HCT116 (cell line): ENCODE measurements around the gene FRY. TPM values are rescaled to one million over a fixed set of nuclear protein-coding genes. Genes with fewer than 3 reads are reported as not detected.

ENCODE experiments used
- ATAC-seq: fragments of 200-7000 bp; cut with Tn5 transposase; 2 replicates; pipeline ENCODE4 v1.9.1; 2020; ENCODE audit warnings: mild to moderate bottlenecking, moderate library complexity
- BruUV-seq: library from RNA; stranded (reverse); fragments of 400-500 nt; replicated peaks from 2 replicates; lab custom pipeline; 2021; lab: Mats Ljungman, UMichigan
- CTCF ChIA-PET: fragments of 300-600 bp; sonication (Branson Sonifier 250); formaldehyde crosslinking; loops from one replicate; lab custom pipeline; 2021; ENCODE audit warnings: antibody characterized with exemption; lab: Charles Lee
- POLR2A ChIA-PET: fragments of 300-600, 350-600 bp; sonication (Branson Sonifier 250); formaldehyde crosslinking; loops from one replicate; lab custom pipeline; 2021; ENCODE audit warnings: antibody characterized with exemption; lab: Charles Lee
- RAD21 ChIA-PET, 2 experiments: fragments of 300-600 bp; sonication (Branson Sonifier 250); formaldehyde crosslinking; loops; one replicate each; lab custom pipeline; 2023; ENCODE audit warnings: low total read pairs in 2 of 2; ENCODE audit not compliant: uncharacterized antibody in 2 of 2, unreplicated experiment in 2 of 2, low non-redundant PET in 1 of 2; lab: Charles Lee
- DNase-seq: peaks from one replicate; pipeline ENCODE4 v3.0.0-alpha.2; 2010; ENCODE audit warnings: low read depth, low spot score
- H2AFZ ChIP-seq: fragments of 200-600 bp; shearing (Covaris generic), sonication (generic); 2 replicates; pipeline ENCODE4 v1.6.1; 2017; ENCODE audit warnings: low read depth, mixed run types, mixed read lengths, antibody characterized with exemption, low read length; ENCODE audit not compliant: poor library complexity, severe bottlenecking
- H3K27ac ChIP-seq: 2 replicates; pipeline ENCODE4 v1.5.1; 2012; ENCODE audit warnings: low read depth, low read length
- H3K27me3 ChIP-seq: fragments of 200-600 bp; sonication (generic); 2 replicates; pipeline ENCODE4 v1.6.1; 2016; ENCODE audit warnings: mixed run types, low read length, mixed read lengths; ENCODE audit not compliant: insufficient read depth
- H3K36me3 ChIP-seq, 2 experiments: fragments of 200-500 bp in 1 of 2; fragments of 200-600 bp in 1 of 2; sonication (Bioruptor generic) in 1 of 2; sonication (generic) in 1 of 2; 2 replicates each; pipeline versions ENCODE4 v1.5.1 to v1.6.1; 2014 to 2016; ENCODE audit warnings: low read length in 2 of 2, inconsistent platforms in 1 of 2, mixed read lengths in 1 of 2, mixed run types in 1 of 2; ENCODE audit not compliant: insufficient read depth in 2 of 2, control insufficient read depth in 1 of 2
- H3K4me1 ChIP-seq, 2 experiments: fragments of 200-600 bp in 1 of 2; sonication (generic) in 1 of 2; 2 replicates each; pipeline versions ENCODE4 v1.5.1 to v1.6.1; 2012 to 2017; ENCODE audit warnings: low read length in 2 of 2, inconsistent platforms in 1 of 2, mild to moderate bottlenecking in 1 of 2, mixed read lengths in 1 of 2, mixed run types in 1 of 2, moderate library complexity in 1 of 2; ENCODE audit not compliant: insufficient read depth in 2 of 2, control insufficient read depth in 1 of 2
- H3K4me2 ChIP-seq: fragments of 200-600 bp; sonication (generic); 2 replicates; pipeline ENCODE4 v1.6.1; 2017; ENCODE audit warnings: mixed run types, low read length, mixed read lengths
- H3K4me3 ChIP-seq, 2 experiments: fragments of 200-600 bp in 1 of 2; sonication (generic) in 1 of 2; replicated peaks in 1 of 2; 2 replicates each; pipeline ENCODE4 v1.5.1; 2011 to 2016; ENCODE audit warnings: low read length in 2 of 2, control low read depth in 1 of 2, low read depth in 1 of 2, mild to moderate bottlenecking in 1 of 2, mixed read lengths in 1 of 2, mixed run types in 1 of 2
- H3K79me2 ChIP-seq: fragments of 200-600 bp; sonication (generic); 2 replicates; pipeline ENCODE4 v1.6.1; 2017; ENCODE audit warnings: mild to moderate bottlenecking, mixed run types, low read length, moderate library complexity, mixed read lengths; ENCODE audit not compliant: insufficient read depth
- H3K9ac ChIP-seq: fragments of 200-600 bp; sonication (generic); 2 replicates; pipeline ENCODE4 v1.6.1; 2016; ENCODE audit warnings: low read length, mixed read lengths
- H3K9me2 ChIP-seq: fragments of 200-600 bp; sonication (generic), shearing (Covaris generic); 2 replicates; pipeline ENCODE4 v1.6.1; 2017; ENCODE audit warnings: mixed run types, mild to moderate bottlenecking, moderate library complexity; ENCODE audit not compliant: insufficient read depth
- H3K9me3 ChIP-seq, 2 experiments: fragments of 200-500 bp in 1 of 2; fragments of 200-600 bp in 1 of 2; sonication (Bioruptor generic) in 1 of 2; sonication (generic) in 1 of 2; 2 replicates each; pipeline ENCODE4 v1.6.1; 2014 to 2017; ENCODE audit warnings: low read length in 2 of 2, mixed read lengths in 2 of 2, inconsistent platforms in 1 of 2, low read depth in 1 of 2, mild to moderate bottlenecking in 1 of 2, mixed run types in 1 of 2, moderate library complexity in 1 of 2; ENCODE audit not compliant: control insufficient read depth in 1 of 2, insufficient read depth in 1 of 2
- H4K20me1 ChIP-seq: fragments of 200-600 bp; sonication (generic), shearing (Covaris generic); 2 replicates; pipeline ENCODE4 v1.6.1; 2017; ENCODE audit warnings: mixed run types, mild to moderate bottlenecking, moderate library complexity; ENCODE audit not compliant: insufficient read depth
- CBX3 ChIP-seq: IDR thresholded peaks from 2 replicates; pipeline ENCODE4 v1.6.1; 2012; ENCODE audit warnings: low read depth
- ELF1 ChIP-seq: IDR thresholded peaks from 2 replicates; pipeline ENCODE4 v1.6.1; 2012; ENCODE audit warnings: low read depth, borderline replicate concordance
- EZH2 ChIP-seq: fragments of 200-600 bp; sonication (generic); IDR thresholded peaks from 2 replicates; pipeline ENCODE4 v1.6.1; 2017; ENCODE audit warnings: antibody characterized with exemption, mixed run types
- EZH2phosphoT487 ChIP-seq: fragments of 200-600 bp; IDR thresholded peaks from 2 replicates; pipeline ENCODE4 v1.6.1; 2018; ENCODE audit warnings: antibody characterized with exemption, borderline replicate concordance
- FOSL1 ChIP-seq: IDR thresholded peaks from 2 replicates; pipeline ENCODE4 v1.6.1; 2012; ENCODE audit warnings: low read depth
- POLR2A ChIP-seq: IDR thresholded peaks from 2 replicates; pipeline ENCODE4 v1.7.0; 2011; ENCODE audit warnings: borderline replicate concordance; ENCODE audit not compliant: insufficient read depth, insufficient read length; ENCODE audit errors: extremely low read depth
- POLR2AphosphoS5 ChIP-seq: IDR thresholded peaks from 2 replicates; pipeline ENCODE4 v1.6.1; 2011; ENCODE audit warnings: mild to moderate bottlenecking, low read depth, low read length, moderate library complexity
- RAD21 ChIP-seq: IDR thresholded peaks from 2 replicates; pipeline ENCODE4 v1.6.1; 2012; ENCODE audit warnings: low read depth, mild to moderate bottlenecking
- SRF ChIP-seq: IDR thresholded peaks from 2 replicates; pipeline ENCODE4 v1.6.1; 2012; ENCODE audit warnings: low read depth
- TCF7L2 ChIP-seq: IDR thresholded peaks from 2 replicates; pipeline ENCODE4 v1.7.0; 2011; ENCODE audit warnings: borderline replicate concordance, inconsistent platforms; ENCODE audit not compliant: insufficient read depth, insufficient read length; ENCODE audit errors: extremely low read depth
- YY1 ChIP-seq: IDR thresholded peaks from 2 replicates; pipeline ENCODE4 v1.6.1; 2011; ENCODE audit warnings: low read length, low read depth, moderate library complexity, mild to moderate bottlenecking; ENCODE audit not compliant: insufficient replicate concordance; ENCODE audit errors: extremely low read depth
- ZFX ChIP-seq: fragments of 450-650 bp; IDR thresholded peaks from 2 replicates; pipeline ENCODE4 v1.6.1; 2017
- ZNF274 ChIP-seq: fragments of 200-500 bp; sonication (Bioruptor generic); IDR thresholded peaks from 2 replicates; pipeline ENCODE4 v1.6.1; 2014; ENCODE audit warnings: mild to moderate bottlenecking, low read depth, low read length, inconsistent platforms
- intact Hi-C: fragments of 100-400 bp; cut with micrococcal nuclease; formaldehyde crosslinking; loops from 2 replicates; pipeline ENCODE4 v1.10.0; 2022
- total RNA-seq: library from RNA; stranded (reverse); gene quantifications from one replicate; pipeline ENCODE4 v1.2.1, GENCODE V29; 2021; ENCODE audit not compliant: unreplicated experiment
- TF ChIP-seq, protein P1 (sequence below), 3 experiments: fragments of 200-600 bp in 1 of 3; sonication (generic) in 1 of 3; IDR thresholded peaks in 2 of 3; conservative IDR thresholded peaks in 1 of 3; 2 replicates each; pipeline ENCODE4 v1.5.1; 2012 to 2017; ENCODE audit warnings: low read depth in 2 of 3, low read length in 2 of 3, antibody characterized with exemption in 1 of 3, borderline replicate concordance in 1 of 3, control low read depth in 1 of 3, mild to moderate bottlenecking in 1 of 3, mixed read lengths in 1 of 3, mixed run types in 1 of 3, moderate library complexity in 1 of 3; ENCODE audit not compliant: insufficient read depth in 1 of 3
- TF ChIP-seq, protein P2 (sequence below): IDR thresholded peaks from 2 replicates; pipeline ENCODE4 v1.6.1; 2012; ENCODE audit warnings: low read depth
- TF ChIP-seq, protein P3 (sequence below): IDR thresholded peaks from 2 replicates; pipeline ENCODE4 v1.6.1; 2012

Gene FRY
- total RNA-seq, 1 experiment from 2014 or later, result 1.4 TPM

DNA sequence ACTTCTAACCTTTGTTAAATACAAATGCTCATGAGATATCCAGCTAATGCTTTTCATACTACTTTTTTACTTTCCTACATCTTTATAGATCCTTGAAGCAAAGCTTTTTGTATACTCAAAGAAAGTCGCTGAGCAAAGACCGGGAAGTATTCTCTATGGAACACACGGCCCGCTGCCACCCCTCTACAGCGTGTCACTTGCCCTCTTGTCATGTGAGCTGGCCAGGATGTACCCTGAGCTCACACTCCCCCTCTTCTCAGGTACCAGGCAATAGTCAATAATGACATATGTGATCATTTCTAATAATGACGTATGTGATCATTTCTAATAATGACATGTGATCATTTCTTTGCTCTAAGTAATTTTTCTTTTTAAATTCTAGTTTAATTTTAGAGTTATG, 170.7 kb downstream of the FRY start:
- no peak overlapping the region for H2AFZ ChIP-seq
- H3K9ac ChIP-seq, result no peak overlapping the region
- no peaks in the 10 kb centered on the region for H3K27me3 ChIP-seq
- ChIA-PET RAD21 (no interaction called here), CTCF (no interaction called here), POLR2A (no interaction called here)
- ATAC-seq, result no peak
- H3K9me2 ChIP-seq, result no peaks in the 10 kb centered on the region
- no peak for DNase-seq
- intact Hi-C loops, result no loop called here
- no TSS peak for BruUV-seq
- no peaks in the 10 kb centered on the region for H3K4me1 ChIP-seq
- H3K79me2 ChIP-seq, result no peaks in the 10 kb centered on the region
- no peaks in the 10 kb centered on the region for H4K20me1 ChIP-seq
- H3K27ac ChIP-seq, result no peak overlapping the region
- H3K4me2 ChIP-seq, result no peak overlapping the region
- no peaks in the 10 kb centered on the region for H3K36me3 ChIP-seq
- no peak overlapping the region for H3K4me3 ChIP-seq
- no peak for TF ChIP-seq RAD21
- TF ChIP-seq, protein P1, sequence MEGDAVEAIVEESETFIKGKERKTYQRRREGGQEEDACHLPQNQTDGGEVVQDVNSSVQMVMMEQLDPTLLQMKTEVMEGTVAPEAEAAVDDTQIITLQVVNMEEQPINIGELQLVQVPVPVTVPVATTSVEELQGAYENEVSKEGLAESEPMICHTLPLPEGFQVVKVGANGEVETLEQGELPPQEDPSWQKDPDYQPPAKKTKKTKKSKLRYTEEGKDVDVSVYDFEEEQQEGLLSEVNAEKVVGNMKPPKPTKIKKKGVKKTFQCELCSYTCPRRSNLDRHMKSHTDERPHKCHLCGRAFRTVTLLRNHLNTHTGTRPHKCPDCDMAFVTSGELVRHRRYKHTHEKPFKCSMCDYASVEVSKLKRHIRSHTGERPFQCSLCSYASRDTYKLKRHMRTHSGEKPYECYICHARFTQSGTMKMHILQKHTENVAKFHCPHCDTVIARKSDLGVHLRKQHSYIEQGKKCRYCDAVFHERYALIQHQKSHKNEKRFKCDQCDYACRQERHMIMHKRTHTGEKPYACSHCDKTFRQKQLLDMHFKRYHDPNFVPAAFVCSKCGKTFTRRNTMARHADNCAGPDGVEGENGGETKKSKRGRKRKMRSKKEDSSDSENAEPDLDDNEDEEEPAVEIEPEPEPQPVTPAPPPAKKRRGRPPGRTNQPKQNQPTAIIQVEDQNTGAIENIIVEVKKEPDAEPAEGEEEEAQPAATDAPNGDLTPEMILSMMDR (IDR thresholded peaks at IDR 0.05 in 2 of 3, conservative IDR thresholded peaks at IDR 0.05 in 1 of 3; ENCODE audit: borderline replicate concordance in 1 of 3, insufficient read depth in 1 of 3, low read depth in 2 of 3, low read length in 2 of 3), result no peak
- TF ChIP-seq POLR2AphosphoS5, result no peak
- TF ChIP-seq FOSL1, result no peak
- no peak for TF ChIP-seq ZFX
- no peak for TF ChIP-seq ZNF274
- no peak for TF ChIP-seq YY1
- TF ChIP-seq POLR2A, result no peak
- H3K9me3 ChIP-seq, result no peaks in the 10 kb centered on the region

DNA sequence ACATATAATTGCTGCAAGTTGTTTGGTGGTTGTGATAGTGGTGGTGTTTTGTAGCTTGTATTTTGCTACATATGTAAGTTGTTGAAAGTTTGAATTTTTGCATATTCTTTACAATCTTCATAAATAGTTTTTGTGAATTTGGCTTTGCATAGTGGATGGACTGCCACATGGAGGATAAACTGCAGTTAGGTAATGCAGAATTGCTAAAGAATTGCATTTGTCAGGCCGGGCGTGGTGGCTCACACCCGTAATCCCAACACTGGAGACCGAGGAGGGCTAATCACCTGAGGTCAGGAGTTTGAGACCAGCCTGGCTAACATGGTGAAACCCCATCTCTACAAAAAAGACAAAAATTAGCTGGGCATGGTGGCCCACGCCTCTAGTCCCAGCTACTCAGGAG, 171.6 kb downstream of the FRY start:
- intact Hi-C loops, result no loop called here
- RAD21 ChIA-PET, result no interaction called here
- no peak for ATAC-seq
- Histone ChIP-seq H3K4me3 (no peak overlapping the region), H3K4me1 (no peaks in the 10 kb centered on the region), H3K9me3 (no peaks in the 10 kb centered on the region), H3K27me3 (no peaks in the 10 kb centered on the region), H3K9me2 (no peaks in the 10 kb centered on the region), H3K27ac (no peak overlapping the region), H2AFZ (no peak overlapping the region), H3K4me2 (no peak overlapping the region), H3K36me3 (no peaks in the 10 kb centered on the region), H3K9ac (no peak overlapping the region), H4K20me1 (no peaks in the 10 kb centered on the region), H3K79me2 (no peaks in the 10 kb centered on the region)
- CTCF ChIA-PET, result no interaction called here
- no TSS peak for BruUV-seq
- no peak for DNase-seq
- POLR2A ChIA-PET, result no interaction called here
- TF ChIP-seq, protein P2, sequence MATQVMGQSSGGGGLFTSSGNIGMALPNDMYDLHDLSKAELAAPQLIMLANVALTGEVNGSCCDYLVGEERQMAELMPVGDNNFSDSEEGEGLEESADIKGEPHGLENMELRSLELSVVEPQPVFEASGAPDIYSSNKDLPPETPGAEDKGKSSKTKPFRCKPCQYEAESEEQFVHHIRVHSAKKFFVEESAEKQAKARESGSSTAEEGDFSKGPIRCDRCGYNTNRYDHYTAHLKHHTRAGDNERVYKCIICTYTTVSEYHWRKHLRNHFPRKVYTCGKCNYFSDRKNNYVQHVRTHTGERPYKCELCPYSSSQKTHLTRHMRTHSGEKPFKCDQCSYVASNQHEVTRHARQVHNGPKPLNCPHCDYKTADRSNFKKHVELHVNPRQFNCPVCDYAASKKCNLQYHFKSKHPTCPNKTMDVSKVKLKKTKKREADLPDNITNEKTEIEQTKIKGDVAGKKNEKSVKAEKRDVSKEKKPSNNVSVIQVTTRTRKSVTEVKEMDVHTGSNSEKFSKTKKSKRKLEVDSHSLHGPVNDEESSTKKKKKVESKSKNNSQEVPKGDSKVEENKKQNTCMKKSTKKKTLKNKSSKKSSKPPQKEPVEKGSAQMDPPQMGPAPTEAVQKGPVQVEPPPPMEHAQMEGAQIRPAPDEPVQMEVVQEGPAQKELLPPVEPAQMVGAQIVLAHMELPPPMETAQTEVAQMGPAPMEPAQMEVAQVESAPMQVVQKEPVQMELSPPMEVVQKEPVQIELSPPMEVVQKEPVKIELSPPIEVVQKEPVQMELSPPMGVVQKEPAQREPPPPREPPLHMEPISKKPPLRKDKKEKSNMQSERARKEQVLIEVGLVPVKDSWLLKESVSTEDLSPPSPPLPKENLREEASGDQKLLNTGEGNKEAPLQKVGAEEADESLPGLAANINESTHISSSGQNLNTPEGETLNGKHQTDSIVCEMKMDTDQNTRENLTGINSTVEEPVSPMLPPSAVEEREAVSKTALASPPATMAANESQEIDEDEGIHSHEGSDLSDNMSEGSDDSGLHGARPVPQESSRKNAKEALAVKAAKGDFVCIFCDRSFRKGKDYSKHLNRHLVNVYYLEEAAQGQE, result no peak
- TF ChIP-seq SRF, result no peak
- TF ChIP-seq YY1, result no peak
- TF ChIP-seq TCF7L2, result no peak
- no peak for TF ChIP-seq EZH2
- no peak for TF ChIP-seq FOSL1
- no peak for TF ChIP-seq EZH2phosphoT487
- no peak for TF ChIP-seq ELF1
- TF ChIP-seq, protein P3, sequence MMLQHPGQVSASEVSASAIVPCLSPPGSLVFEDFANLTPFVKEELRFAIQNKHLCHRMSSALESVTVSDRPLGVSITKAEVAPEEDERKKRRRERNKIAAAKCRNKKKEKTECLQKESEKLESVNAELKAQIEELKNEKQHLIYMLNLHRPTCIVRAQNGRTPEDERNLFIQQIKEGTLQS, result no peak
- no peak for TF ChIP-seq ZFX
- TF ChIP-seq ZNF274, result no peak
- no peak for TF ChIP-seq CBX3
- no peak for TF ChIP-seq POLR2A
- no peak for TF ChIP-seq RAD21
